ENCODE measurements around the gene DHRS4L2.
"Not testable (repeated sequence)": the region's sequence is repeated elsewhere in the genome, so short reads cannot be mapped to it uniquely, and the experiment has no call there.

DNA sequence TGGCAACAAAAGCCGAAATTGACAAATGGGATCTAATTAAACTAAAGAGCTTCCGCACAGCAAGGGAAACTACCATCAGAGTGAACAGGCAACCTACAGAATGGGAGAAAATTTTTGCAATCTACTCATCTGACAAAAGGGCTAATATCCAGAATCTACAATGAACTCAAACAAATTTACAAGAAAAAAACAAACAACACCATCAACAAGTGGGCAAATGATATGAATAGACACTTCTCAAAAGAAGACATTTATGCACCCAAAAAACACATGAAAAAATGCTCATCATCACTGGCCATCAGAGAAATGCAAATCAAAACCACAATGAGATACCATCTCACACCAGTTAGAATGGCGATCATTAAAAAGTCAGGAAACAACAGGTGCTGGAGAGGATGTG, 41.0 kb downstream of the DHRS4L2 start:
- TF ChIP-seq, protein P1, sequence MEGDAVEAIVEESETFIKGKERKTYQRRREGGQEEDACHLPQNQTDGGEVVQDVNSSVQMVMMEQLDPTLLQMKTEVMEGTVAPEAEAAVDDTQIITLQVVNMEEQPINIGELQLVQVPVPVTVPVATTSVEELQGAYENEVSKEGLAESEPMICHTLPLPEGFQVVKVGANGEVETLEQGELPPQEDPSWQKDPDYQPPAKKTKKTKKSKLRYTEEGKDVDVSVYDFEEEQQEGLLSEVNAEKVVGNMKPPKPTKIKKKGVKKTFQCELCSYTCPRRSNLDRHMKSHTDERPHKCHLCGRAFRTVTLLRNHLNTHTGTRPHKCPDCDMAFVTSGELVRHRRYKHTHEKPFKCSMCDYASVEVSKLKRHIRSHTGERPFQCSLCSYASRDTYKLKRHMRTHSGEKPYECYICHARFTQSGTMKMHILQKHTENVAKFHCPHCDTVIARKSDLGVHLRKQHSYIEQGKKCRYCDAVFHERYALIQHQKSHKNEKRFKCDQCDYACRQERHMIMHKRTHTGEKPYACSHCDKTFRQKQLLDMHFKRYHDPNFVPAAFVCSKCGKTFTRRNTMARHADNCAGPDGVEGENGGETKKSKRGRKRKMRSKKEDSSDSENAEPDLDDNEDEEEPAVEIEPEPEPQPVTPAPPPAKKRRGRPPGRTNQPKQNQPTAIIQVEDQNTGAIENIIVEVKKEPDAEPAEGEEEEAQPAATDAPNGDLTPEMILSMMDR (conservative IDR thresholded peaks at IDR 0.05; ENCODE audit: low read depth, low read length) = not testable (repeated sequence)
- not testable (repeated sequence) for TF ChIP-seq CEBPB (IDR thresholded peaks at IDR 0.05; ENCODE audit: low read depth, low read length)
